ENCODE measurements around the gene PROK1.

GRCh38 chr1:110502402-110503151 lies 51.6 kb downstream of the PROK1 start:
- TF ChIP-seq CTCF (IDR thresholded peaks at IDR 0.05) (no peak), EP300 (IDR thresholded peaks at IDR 0.05) (no peak), POLR2A (IDR thresholded peaks at IDR 0.05) (no peak)

All from suprapubic skin (tissue), 3 donors.